ENCODE measurements around the gene SLC39A11. TPM values are rescaled to one million over a fixed set of nuclear protein-coding genes. Genes with fewer than 3 reads are reported as not detected.
"Not testable (repeated sequence)": the region's sequence is repeated elsewhere in the genome, so short reads cannot be mapped to it uniquely, and the experiment has no call there.

SLC39A11 gene
- polyA plus RNA-seq, 12 donors = 7.7 to 12.9 (median 9.9) TPM; not detected in 1

GRCh38 chr17:73072219-73072962 is 20.1 kb downstream of the SLC39A11 start:
- no peak for DNase-seq

- DNase-seq = no peak
Observed at GRCh38 chr17:73071066-73071999, 21.2 kb downstream of the SLC39A11 start.

GRCh38 chr17:73069841-73070240 is 22.6 kb downstream of the SLC39A11 start:
- no peak for DNase-seq

- DNase-seq = no peak
Observed at GRCh38 chr17:73069164-73069770, 23.2 kb downstream of the SLC39A11 start.

- no peak for DNase-seq
Observed at GRCh38 chr17:73068322-73069153, 23.9 kb downstream of the SLC39A11 start.

DNA sequence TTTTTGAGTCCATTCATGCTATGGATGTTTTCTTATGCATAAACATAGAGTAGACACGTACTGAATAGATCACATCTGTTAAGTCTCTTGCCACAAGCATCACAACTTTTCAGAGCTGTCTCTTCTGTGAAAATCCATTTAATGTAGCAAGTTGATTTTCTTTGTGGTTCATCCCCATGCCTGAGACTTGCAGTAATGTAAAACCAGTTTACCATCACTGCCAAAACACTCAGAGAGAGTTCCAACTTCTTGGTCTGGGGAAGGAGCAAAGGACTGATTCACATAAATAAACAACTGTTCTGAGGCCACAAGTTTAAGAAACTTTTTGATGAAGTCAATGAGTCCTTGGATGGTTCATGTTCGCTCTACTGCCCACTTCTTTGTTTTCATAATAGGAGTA is 24.8 kb downstream of the SLC39A11 start:
- DNase-seq = not testable (repeated sequence)

DNA sequence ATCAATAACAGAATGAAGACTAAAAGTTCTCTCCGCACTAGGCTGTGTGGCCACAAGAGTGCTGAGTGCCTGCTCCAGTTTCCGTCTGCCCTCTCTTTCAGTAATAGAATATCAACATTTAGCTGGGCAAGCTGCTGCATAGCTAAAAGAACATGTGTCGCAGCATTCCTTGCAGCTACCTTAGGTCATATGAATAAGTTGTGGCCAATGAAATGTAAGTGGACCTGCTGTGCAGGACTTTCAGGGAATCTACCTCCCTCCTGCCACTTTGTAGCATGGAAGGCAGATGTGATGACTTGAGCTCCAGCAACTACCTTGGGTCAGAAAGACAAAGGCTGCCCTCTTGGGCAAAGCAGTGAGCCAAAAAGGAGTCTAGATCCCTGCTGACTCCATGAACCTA is 25.4 kb downstream of the SLC39A11 start:
- no peak for DNase-seq

DNA sequence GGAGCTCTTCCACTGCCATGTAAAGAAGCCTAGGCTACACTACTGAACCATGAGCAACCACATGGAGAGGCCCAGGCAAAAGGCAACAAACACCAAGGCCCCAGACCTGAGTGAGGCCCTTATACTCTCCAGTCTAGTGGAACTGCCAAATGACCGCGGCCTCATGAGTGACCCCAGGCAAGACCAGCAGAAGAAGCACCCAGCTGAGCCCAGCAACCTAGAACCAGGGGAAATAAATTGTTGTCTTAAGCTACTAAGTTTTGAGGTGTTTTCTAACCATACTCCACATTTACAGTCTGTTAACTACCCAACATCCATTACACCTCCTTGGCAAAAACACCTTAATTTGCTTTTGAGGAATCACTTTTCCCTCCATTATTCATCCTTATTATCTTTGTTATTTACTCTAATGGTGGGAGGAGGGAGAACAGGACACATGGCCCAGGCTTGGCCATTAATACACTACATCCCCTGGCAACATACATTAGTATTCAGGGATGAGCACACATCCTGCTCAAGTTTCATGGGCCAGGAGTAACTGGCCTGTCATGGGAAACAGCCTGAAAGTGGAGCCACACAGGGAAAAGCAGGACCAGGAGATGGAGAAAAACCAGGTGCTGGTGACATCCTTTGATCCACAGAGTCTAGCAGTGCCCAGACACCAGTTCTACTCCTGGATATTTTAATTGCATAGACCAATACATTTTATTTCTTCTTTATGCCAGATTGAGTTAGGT is 26.2 kb downstream of the SLC39A11 start:
- DNase-seq = no peak

DNA sequence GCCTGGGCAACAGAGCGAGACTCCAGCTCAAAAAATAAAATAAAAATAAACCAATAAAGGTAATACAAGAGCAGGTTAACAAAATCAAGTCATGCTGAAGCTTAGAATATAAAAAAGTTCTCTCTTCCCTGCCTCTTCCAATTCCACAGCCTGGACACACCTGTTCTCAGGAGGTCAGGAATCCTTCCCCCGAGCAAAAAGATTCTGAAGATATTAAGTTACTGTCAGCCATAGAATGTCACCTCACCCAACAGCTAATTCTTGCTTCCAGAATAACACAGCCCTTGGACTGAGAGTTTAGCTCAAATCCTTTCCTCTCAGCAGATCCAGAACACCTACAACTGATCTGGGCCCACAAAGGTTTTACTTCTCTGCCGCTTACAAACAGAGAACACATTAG is 27.1 kb downstream of the SLC39A11 start:
- DNase-seq = no peak

DNA sequence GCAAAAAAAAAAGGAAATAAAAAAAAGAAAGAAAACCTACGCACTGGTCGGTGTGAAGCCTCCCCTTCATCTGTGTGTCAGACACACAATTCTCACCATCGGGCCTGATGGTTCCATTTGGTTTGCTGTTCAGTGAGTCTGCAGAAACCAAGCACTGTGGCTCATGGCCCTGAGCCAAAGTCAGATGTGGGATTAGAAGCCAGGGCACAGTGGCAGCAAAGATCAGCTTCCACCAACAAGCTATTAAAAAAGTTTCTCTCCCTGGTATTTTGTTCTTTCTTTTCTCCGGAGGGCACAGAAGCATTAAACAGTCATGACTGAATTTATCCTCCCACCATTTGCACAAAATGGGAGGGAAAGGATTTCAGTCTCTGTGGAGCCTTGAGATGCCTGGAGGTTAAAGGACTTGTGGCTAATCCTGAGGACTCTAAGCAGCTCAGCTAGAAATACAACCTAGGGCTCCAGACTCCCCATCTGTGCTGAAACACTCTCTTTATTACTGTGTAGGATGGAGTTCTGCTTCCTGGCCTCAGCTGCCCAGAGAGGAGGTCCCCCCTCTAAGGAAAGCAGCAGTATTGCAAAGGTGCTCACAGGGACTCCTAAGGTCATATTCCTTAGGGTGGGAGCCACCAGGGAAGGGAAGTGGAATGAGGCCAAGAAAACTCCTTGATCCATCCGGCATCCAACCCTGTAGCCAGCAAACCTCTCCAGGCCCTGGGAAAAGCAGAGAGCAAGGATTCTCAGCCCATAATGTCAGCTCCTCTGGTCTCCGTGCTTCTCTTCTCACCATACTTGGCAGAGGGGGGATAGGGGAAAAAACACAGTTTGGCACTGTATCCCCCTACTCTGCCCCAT is 28.2 kb downstream of the SLC39A11 start:
- DNase-seq = no peak

DNA sequence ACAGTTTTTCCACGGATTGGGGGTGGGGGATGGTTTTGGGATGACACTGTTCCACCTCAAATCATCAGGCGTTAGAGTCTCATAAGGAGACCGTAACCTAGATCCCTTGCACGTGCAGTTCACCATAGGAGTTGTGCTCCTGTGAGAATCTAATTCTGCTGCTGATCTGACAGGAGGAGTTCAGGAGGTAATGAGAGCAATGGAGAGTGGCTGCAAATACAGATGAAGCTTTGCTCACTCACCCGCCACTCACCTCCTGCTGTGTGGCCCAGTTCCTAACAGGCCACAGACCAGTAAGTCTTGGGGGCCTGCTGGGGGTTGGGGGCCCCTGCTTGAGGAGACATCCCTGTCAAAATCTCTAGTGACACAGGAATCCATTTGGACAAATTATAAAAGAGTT is 29.8 kb downstream of the SLC39A11 start:
- no peak for DNase-seq

- DNase-seq = no peak
Observed at GRCh38 chr17:73061161-73061560, 31.3 kb downstream of the SLC39A11 start.

DNA sequence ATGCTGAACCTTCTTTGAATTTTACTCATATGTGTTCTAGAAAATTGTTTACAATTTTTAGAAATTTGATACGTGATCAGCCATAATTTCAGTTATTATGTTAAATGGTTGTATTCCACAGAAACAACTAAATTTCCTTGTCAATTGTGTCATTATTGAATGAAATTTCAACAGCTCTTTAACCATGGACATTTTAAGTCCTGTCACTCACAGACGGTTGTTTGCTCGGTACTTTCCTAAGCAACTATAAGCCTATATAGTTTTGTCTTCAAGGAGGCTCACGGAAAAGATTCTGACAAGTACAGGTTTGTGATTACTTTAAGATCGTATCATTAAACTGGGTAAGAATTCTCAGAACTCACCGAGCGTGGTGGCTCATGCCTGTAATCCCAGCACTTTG is 31.8 kb downstream of the SLC39A11 start:
- no peak for DNase-seq

DNA sequence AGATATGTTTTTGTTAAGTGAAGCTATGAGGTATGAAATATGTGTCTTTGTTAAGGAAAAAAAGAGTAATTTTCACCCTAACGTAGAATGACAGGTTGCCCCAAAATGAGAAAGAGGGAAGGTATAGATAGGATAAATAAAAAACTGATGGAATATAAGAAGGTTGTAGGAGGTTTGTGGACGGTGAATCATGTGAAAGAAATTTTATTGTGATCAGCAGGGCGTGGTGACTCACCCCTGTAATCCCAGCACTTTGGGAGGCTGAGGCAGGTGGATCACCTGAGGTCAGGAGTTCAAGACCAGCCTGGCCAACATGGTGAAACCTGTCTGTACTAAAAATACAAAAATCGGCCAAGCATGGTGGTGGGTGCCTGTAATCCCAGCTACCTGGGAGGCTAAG is 32.8 kb downstream of the SLC39A11 start:
- DNase-seq = not testable (repeated sequence)

DNA sequence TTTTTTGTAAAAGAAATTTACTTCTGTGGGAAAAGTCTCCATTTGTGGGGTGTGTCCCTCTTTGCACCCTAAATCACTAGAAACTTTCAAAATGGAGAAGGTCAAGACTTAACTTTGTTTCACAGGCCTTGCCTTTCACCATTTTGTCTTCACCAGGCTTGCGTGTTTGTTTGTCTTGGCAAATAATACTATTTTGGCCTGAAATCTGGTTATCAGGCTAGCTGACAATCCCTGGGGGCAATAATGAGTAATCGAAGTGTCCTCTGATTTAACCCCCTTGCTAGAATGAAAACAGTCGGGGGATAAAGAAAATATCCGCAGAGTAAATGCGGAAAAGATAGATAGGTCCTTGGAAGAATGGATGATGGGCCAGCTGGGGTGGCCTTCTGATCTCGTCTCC is 34.5 kb downstream of the SLC39A11 start:
- DNase-seq = no peak

DNA sequence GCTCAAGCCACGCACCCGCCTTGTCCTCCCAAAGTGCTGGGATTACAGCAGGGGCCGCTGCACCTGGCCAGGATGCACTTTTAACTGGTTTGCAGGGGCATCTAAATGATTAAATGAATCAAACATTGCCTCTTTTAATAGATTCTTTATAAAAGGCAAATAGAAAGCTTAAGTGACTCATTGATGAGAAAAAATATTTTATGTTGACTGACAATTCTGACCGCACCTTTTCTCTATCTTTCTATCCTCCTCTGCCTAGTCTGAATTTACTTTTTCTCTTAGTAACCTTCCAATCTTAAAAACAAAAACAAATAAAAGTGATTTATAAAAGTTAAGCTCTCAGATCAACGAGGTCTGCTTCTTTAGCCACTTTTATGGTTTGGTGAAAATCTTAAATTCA is 35.3 kb downstream of the SLC39A11 start:
- DNase-seq = no peak

DNA sequence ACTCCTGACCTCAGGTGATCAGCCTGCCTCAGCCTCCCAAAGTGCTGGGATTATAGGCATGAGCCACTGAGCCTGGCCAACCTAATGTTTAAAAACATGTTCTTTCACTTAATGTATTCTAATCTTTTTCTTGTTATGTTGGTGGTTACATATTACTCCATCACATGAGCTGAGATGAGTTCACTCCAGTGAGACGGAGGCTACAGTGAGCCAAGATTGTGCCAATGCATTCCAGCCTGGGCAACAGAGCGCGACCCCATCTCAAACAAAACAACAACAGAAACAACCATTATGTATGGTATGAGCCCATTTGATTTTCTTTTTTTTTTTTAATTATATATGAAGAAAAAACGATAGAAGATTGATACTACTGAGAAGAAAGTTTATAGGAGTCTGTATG is 39.6 kb downstream of the SLC39A11 start:
- no peak for DNase-seq

GRCh38 chr17:73050797-73051196 is 41.7 kb downstream of the SLC39A11 start:
- no peak for DNase-seq

GRCh38 chr17:73048170-73048569 is 44.3 kb downstream of the SLC39A11 start:
- no peak for DNase-seq

DNA sequence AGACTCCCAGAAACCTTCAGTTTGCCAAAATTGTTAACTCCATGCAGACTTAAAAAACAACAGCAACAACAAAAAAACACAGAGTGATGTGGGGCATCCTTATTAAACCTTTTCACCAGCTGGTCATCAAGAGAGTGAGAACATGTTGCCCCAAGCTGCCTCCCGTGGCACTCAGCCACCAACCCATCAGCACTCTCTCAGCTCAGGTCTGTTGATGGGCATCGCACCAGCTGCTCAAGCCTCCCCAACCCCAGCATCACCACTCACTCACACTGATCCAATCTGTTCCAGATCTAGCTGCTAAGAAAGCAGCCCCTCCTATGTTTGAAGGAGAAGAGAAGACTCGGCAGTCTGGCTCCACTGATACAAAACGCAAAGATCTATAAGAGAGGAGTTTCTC is 46.8 kb downstream of the SLC39A11 start:
- DNase-seq = no peak

Measured in muscle of arm (tissue), 12 donors.